SK-N-SH (cell line): Measurements from ENCODE around the gene DEPDC5. TPM values are rescaled to one million over a fixed set of nuclear protein-coding genes. Genes with fewer than 3 reads are reported as not detected.
"Not testable (repeated sequence)": the region's sequence is repeated elsewhere in the genome, so short reads cannot be mapped to it uniquely, and the experiment has no call there.

Experiments used
- CTCF ChIA-PET: fragments of 300-600, 350-600 bp; formaldehyde crosslinking; extraction: SDS; loops from one replicate; lab custom pipeline; 2021; lab: Yijun Ruan, JAX
- POLR2A ChIA-PET: fragments of 350-600 bp; sonication (Branson Sonifier 250); formaldehyde crosslinking; extraction: SDS; loops from one replicate; lab custom pipeline; 2020; ENCODE audit warnings: antibody characterized with exemption, inconsistent platforms; lab: Yijun Ruan, JAX
- DNase-seq: peaks from one replicate; pipeline ENCODE4 v3.0.0; 2012
- H2AFZ ChIP-seq: fragments of 200-600 bp; sonication (generic); 2 replicates; pipeline ENCODE4 v1.8.1; 2016; ENCODE audit warnings: antibody characterized with exemption, mild to moderate bottlenecking, low read depth
- H3F3A ChIP-seq: fragments of 200-600 bp; sonication (generic); replicated peaks from 2 replicates; pipeline ENCODE3; 2016; ENCODE audit warnings: antibody characterized with exemption, mild to moderate bottlenecking; ENCODE audit not compliant: insufficient read depth
- H3K27ac ChIP-seq, 2 experiments: fragments of 200-500 bp in 1 of 2; fragments of 200-600 bp in 1 of 2; sonication (Bioruptor generic) in 1 of 2; sonication (generic), shearing (Covaris generic) in 1 of 2; 2 replicates each; pipeline versions ENCODE4 v1.5.1 to v1.6.1; 2014 to 2016; ENCODE audit warnings: low read depth in 2 of 2, inconsistent platforms in 1 of 2, low read length in 1 of 2, mild to moderate bottlenecking in 1 of 2, mixed read lengths in 1 of 2
- H3K27me3 ChIP-seq: fragments of 200-600 bp; sonication (generic), shearing (Covaris generic); 2 replicates; pipeline ENCODE4 v1.6.1; 2016; ENCODE audit warnings: mixed run types; ENCODE audit not compliant: insufficient read depth
- H3K36me3 ChIP-seq, 2 experiments: fragments of 200-500 bp in 1 of 2; fragments of 200-600 bp in 1 of 2; sonication (Bioruptor generic) in 1 of 2; sonication (generic) in 1 of 2; replicated peaks in 1 of 2; 2 replicates each; pipeline versions ENCODE3 to v1.5.1; 2014 to 2016; ENCODE audit warnings: low read length in 1 of 2, mild to moderate bottlenecking in 1 of 2; ENCODE audit not compliant: insufficient read depth in 2 of 2, control insufficient read depth in 1 of 2
- H3K4me1 ChIP-seq, 2 experiments: fragments of 200-500 bp in 1 of 2; fragments of 200-600 bp in 1 of 2; sonication (Bioruptor generic) in 1 of 2; sonication (generic), shearing (Covaris generic) in 1 of 2; 2 replicates each; pipeline versions ENCODE4 v1.5.1 to v1.6.1; 2014 to 2016; ENCODE audit warnings: low read depth in 1 of 2, low read length in 1 of 2, mixed run types in 1 of 2; ENCODE audit not compliant: insufficient read depth in 2 of 2, control insufficient read depth in 1 of 2
- H3K4me2 ChIP-seq: fragments of 200-600 bp; sonication (generic), shearing (Covaris generic); 2 replicates; pipeline ENCODE4 v1.6.1; 2017; ENCODE audit warnings: mixed run types
- H3K4me3 ChIP-seq, 2 experiments: fragments of 200-500 bp in 1 of 2; fragments of 200-600 bp in 1 of 2; sonication (Bioruptor generic) in 1 of 2; sonication (generic), shearing (Covaris generic) in 1 of 2; 2 replicates each; pipeline versions ENCODE4 v1.5.1 to v1.8.1; 2014 to 2016; ENCODE audit warnings: low read depth in 2 of 2, inconsistent platforms in 1 of 2, low read length in 1 of 2, mild to moderate bottlenecking in 1 of 2, mixed read lengths in 1 of 2, moderate library complexity in 1 of 2
- H3K79me2 ChIP-seq: fragments of 200-600 bp; sonication (generic); 2 replicates; pipeline ENCODE4 v1.8.1; 2017; ENCODE audit warnings: mild to moderate bottlenecking; ENCODE audit not compliant: insufficient read depth
- H3K9ac ChIP-seq: fragments of 200-600 bp; sonication (generic); 2 replicates; pipeline ENCODE4 v1.6.1; 2017; ENCODE audit warnings: mixed run types
- H3K9me2 ChIP-seq: fragments of 200-600 bp; sonication (generic); 2 replicates; pipeline ENCODE4 v1.6.1; 2017; ENCODE audit warnings: mixed run types
- H3K9me3 ChIP-seq: fragments of 200-600 bp; sonication (generic); 2 replicates; pipeline ENCODE4 v1.6.1; 2017; ENCODE audit warnings: mixed run types, mild to moderate bottlenecking, moderate library complexity
- H4K20me1 ChIP-seq: fragments of 200-600 bp; sonication (generic); 2 replicates; pipeline ENCODE4 v1.6.1; 2017; ENCODE audit warnings: mild to moderate bottlenecking, mixed run types; ENCODE audit not compliant: insufficient read depth
- CTCF ChIP-seq: fragments of 200-600 bp; sonication (generic); IDR thresholded peaks from 2 replicates; pipeline ENCODE4 v1.6.1; 2017; ENCODE audit warnings: antibody characterized with exemption, mild to moderate bottlenecking, moderate library complexity
- ELF1 ChIP-seq: IDR thresholded peaks from 2 replicates; pipeline ENCODE4 v1.4.0; 2012
- EP300 ChIP-seq, 2 experiments: IDR thresholded peaks; 2 replicates each; pipeline versions ENCODE4 v1.4.0 to v1.6.1; 2012; ENCODE audit warnings: borderline replicate concordance in 1 of 2, low read depth in 1 of 2, low read length in 1 of 2
- FOSL2 ChIP-seq: IDR thresholded peaks from 2 replicates; pipeline ENCODE4 v1.4.0; 2012; ENCODE audit warnings: low read depth, mild to moderate bottlenecking, moderate library complexity, borderline replicate concordance
- GABPA ChIP-seq: IDR thresholded peaks from 2 replicates; pipeline ENCODE4 v1.4.0; 2012; ENCODE audit warnings: low read depth, mild to moderate bottlenecking
- GATA2 ChIP-seq: sonication (generic); formaldehyde crosslinking; IDR thresholded peaks from 2 replicates; pipeline ENCODE4 v1.5.0; 2020; ENCODE audit warnings: mild to moderate bottlenecking, missing genetic modification reagents
- MEF2A ChIP-seq: IDR thresholded peaks from 2 replicates; pipeline ENCODE4 v1.4.0; 2012; ENCODE audit warnings: low read depth, borderline replicate concordance
- NFIC ChIP-seq: IDR thresholded peaks from 2 replicates; pipeline ENCODE4 v1.4.0; 2012; ENCODE audit warnings: borderline replicate concordance
- POLR2AphosphoS5 ChIP-seq: IDR thresholded peaks from 2 replicates; pipeline ENCODE4 v1.6.1; 2012; ENCODE audit warnings: low read depth, low read length
- RAD21 ChIP-seq: IDR thresholded peaks from 2 replicates; pipeline ENCODE4 v1.6.1; 2012; ENCODE audit warnings: mild to moderate bottlenecking, low read length
- RCOR1 ChIP-seq: fragments of 150-350 bp; IDR thresholded peaks from 2 replicates; pipeline ENCODE4 v1.6.1; 2017; ENCODE audit warnings: antibody characterized with exemption, low read length
- REST ChIP-seq: IDR thresholded peaks from 2 replicates; pipeline ENCODE4 v1.6.1; 2012; ENCODE audit warnings: mild to moderate bottlenecking, low read depth, low read length, moderate library complexity
- RXRA ChIP-seq: IDR thresholded peaks from 2 replicates; pipeline ENCODE4 v1.4.0; 2012; ENCODE audit warnings: low read depth, mild to moderate bottlenecking, borderline replicate concordance
- SMC3 ChIP-seq: IDR thresholded peaks from 2 replicates; pipeline ENCODE4 v1.6.1; 2012; ENCODE audit warnings: low read depth, low read length, improper control_type of control experiment
- TAF1 ChIP-seq: IDR thresholded peaks from 2 replicates; pipeline ENCODE4 v1.6.1; 2012; ENCODE audit warnings: low read depth, mild to moderate bottlenecking, low read length, moderate library complexity, borderline replicate concordance
- TCF12 ChIP-seq: IDR thresholded peaks from 2 replicates; pipeline ENCODE4 v1.4.0; 2012
- USF1 ChIP-seq: IDR thresholded peaks from 2 replicates; pipeline ENCODE4 v1.4.0; 2012; ENCODE audit warnings: low read depth, borderline replicate concordance
- YY1 ChIP-seq: IDR thresholded peaks from 2 replicates; pipeline ENCODE4 v1.4.0; 2012; ENCODE audit warnings: low read depth, mild to moderate bottlenecking
- WGBS: methylation state at CpG from one replicate; pipeline ENCODE4 v1.1.6; 2017; ENCODE audit warnings: low lambda C conversion rate; 5-methylcytosine and 5-hydroxymethylcytosine counted together
- polyA plus RNA-seq, 3 experiments: library from polyadenylated mRNA; depleted of rRNA; stranded (reverse); fragments of >200 nt; gene quantifications; 2 replicates each; pipeline ENCODE4 v1.2.3, GENCODE V29; 2012

Gene DEPDC5
- polyA plus RNA-seq, 1 of the 3 experiments (the other 2 are of a cell fraction), result 7.8 TPM

GRCh38 chr22:31789803-31790202 is 36.0 kb downstream of the DEPDC5 start (continued):
- TF ChIP-seq USF1 (no peak), MEF2A (no peak), TAF1 (no peak), NFIC (no peak), REST (no peak)

- no peak for TF ChIP-seq EP300 (IDR thresholded peaks at IDR 0.05; ENCODE audit: borderline replicate concordance in 1 of 2, low read depth in 1 of 2, low read length in 1 of 2)
- TF ChIP-seq YY1, result no peak
- no peak for TF ChIP-seq GABPA
- TF ChIP-seq POLR2AphosphoS5, result no peak
- TF ChIP-seq RCOR1, result no peak
- no peak for TF ChIP-seq RXRA
- TF ChIP-seq RAD21, result no peak
- no peak for TF ChIP-seq TCF12
- TF ChIP-seq USF1, result no peak
- TF ChIP-seq CTCF, result no peak
- no peak for TF ChIP-seq GATA2 (CRISPR knock-in tag)
- TF ChIP-seq NFIC, result no peak
- TF ChIP-seq ELF1, result no peak
- no peak for TF ChIP-seq FOSL2
- TF ChIP-seq SMC3, result no peak
- no peak for TF ChIP-seq REST
- Histone ChIP-seq H2AFZ (no peak overlapping the region), H3K9ac (no peak overlapping the region), H3K4me2 (no peak overlapping the region), H4K20me1 (no peaks in the 10 kb centered on the region), H3K79me2 (no peaks in the 10 kb centered on the region), H3K36me3 (peaks cover 3 to 22% of the 10 kb centered on the region in 2 experiments), H3K4me3 (no peak overlapping the region), H3F3A (no peaks in the 10 kb centered on the region), H3K9me3 (no peaks in the 10 kb centered on the region), H3K27me3 (no peaks in the 10 kb centered on the region), H3K4me1 (no peaks in the 10 kb centered on the region), H3K9me2 (no peaks in the 10 kb centered on the region), H3K27ac (no peak overlapping the region)
- 100% methylated on average over 2 of the region's 2 CpGs for WGBS
- DNase-seq, result no peak
- CTCF ChIA-PET, result no interaction called here
- POLR2A ChIA-PET, result no interaction called here
Observed at GRCh38 chr22:31790240-31790639, 36.4 kb downstream of the DEPDC5 start.

- H3K79me2 ChIP-seq, H3K9me3 ChIP-seq, H3K4me1 ChIP-seq, H3K27me3 ChIP-seq, H3K27ac ChIP-seq, DNase-seq, CTCF ChIA-PET, H2AFZ ChIP-seq, H3K9me2 ChIP-seq, H4K20me1 ChIP-seq, H3K4me2 ChIP-seq, POLR2A ChIA-PET, H3K4me3 ChIP-seq, H3F3A ChIP-seq, H3K9ac ChIP-seq: not testable (repeated sequence)
- peaks cover 30 to 43% of the 10 kb centered on the region in 2 experiments for H3K36me3 ChIP-seq
- 84% methylated on average over 8 of the region's 8 CpGs for WGBS
Observed at GRCh38 chr22:31799358-31799757, 45.5 kb downstream of the DEPDC5 start.
